ENCODE data around the gene ABR.
A peak's percentile ranks its signal among the peaks of the same experiment; 100 is the strongest.
"Not testable (repeated sequence)": the region's sequence is repeated elsewhere in the genome, so short reads cannot be mapped to it uniquely, and the experiment has no call there.

ABR gene

DNA sequence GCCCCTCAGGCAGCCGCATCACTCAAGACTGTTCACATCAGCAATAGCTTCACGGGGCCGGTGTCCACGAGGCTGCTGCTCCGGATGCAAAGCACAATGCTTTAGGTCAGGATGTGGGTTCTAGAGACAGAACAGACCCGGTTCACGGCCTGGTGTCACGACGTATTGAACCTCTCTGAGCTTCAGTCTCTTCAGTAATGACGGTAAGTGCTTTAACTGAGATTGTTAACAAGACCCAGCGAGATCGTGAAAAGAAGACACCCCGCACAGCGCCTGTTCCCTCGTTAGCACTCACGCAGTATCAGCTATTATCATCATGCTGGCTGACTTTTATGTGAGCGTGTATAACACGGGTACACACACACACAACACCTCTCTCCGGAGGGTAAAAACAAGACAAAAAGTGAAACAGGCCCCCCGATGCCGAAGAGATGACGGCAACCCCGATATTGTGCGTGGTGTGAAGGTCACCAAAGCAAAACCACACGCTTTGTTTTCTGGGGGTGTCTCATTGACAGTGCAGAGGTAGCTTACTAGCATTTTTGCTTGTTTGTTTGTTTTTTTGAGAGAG is 21.4 kb upstream of the ABR start:
- no peak for DNase-seq

GRCh38 chr17:1199271-1199743 is 19.5 kb upstream of the ABR start:
- DNase-seq: not testable (repeated sequence)

DNA sequence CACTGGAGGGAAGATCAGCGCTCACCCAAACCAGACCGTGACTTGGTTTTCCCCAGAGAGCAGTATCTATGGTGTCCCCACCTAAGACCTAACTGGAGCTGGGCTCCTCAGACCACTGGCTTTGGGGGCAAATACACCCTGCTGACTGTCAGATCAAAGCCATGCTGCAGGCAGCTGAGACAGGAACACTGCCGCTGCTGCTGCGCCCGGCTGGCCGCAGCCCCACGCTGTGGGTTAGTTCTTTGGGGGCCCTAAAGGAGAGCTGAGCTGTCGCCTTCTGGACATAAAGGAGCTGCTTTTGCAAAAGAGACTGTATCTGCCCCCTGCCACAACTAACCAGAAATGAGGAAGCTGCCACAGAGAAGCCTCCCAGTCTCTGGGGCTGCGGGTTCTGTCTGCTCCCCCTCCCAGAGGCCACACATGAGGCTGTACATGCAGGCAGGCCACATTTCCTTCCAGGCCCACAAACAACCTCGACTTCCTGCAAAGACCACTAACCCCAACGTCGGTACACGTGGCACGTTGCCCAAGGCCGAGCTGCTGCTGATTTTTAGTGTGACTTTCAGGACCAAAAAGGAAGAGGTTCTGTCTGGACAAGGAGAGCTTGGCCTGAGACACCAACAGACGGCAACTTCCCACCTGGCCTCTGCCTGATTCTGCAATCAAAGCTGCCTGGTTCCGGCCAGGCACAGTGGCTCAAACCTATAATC is 18.2 kb upstream of the ABR start:
- DNase-seq: no peak

GRCh38 chr17:1197379-1197778 is 17.6 kb upstream of the ABR start:
- DNase-seq: no peak

- DNase-seq: no peak
These were observed 17.2 kb upstream of the ABR start for GRCh38 chr17:1196946-1197345.

- DNase-seq: no peak
These were observed 13.3 kb upstream of the ABR start for GRCh38 chr17:1192911-1193699.

- no peak for DNase-seq
These were observed 11.1 kb upstream of the ABR start for GRCh38 chr17:1190751-1191331.

GRCh38 chr17:1188812-1189504 is 9.2 kb upstream of the ABR start:
- no peak for DNase-seq

DNA sequence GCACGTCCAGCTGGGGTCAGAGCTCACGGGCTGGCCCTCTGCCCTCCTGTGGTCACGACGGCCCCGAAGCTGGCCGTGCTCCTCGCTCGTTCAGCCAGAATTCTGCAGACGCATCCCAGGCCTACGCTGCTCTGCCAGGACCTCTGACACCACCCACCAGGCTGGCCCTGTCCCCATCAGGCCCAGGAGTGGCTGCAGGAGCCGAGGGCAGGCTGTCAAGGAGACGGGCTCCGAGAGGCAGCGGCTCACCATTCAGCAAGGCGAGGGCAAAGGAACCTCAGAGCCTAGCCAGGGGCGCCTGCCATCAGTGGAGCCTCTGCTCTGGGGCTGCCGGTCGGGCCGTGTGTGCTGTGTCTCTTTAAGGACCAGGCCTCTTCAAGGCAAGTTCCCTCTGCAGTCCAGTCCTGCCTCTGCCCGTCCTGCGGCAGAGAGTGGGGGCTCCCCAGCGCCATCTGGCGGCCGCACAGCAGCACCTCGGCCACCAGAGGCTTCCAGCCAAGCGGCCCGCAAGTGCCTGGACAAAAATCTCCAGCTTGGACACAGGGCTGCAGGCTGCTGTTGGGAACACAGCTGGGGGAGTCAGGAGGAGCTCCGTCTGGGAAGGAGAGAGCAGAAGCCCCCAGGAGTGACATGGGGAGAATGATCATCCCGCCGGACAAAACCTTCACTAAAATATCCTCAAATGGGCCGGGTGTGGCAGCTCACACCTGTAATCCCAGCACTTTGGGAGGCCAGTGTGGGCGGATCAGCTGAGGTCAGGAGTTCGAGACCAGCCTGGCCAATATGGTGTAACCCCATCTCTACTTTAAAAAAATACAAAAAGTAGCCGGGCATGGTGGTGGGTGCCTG is 7.4 kb upstream of the ABR start:
- peak in 1 of 2 experiments; percentile 67 for DNase-seq

- no peak for DNase-seq
These were observed 6.5 kb upstream of the ABR start for GRCh38 chr17:1186214-1186820.

GRCh38 chr17:1183171-1183873 is 3.5 kb upstream of the ABR start:
- DNase-seq: peak; percentile 43 to 51

DNA sequence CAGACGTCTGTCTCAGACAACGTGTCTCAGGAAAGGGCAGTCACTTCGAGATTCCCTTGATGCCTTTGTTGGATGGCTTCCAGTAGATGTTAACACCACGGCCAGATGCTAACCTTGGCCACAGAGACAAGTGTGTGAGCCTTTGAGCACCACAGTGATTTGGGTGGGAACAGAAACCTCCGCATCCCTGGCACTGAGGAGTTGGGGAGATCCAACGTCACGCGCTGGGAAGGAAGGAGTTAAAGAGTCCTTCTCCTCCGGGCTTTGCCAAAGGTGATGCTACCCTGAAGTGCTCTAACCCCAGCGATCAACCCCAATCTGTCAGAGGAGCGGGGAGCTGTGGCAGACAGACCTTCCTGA is 3.0 kb upstream of the ABR start:
- DNase-seq: peak; percentile 60 to 66

GRCh38 chr17:1181753-1182137 is 2.0 kb upstream of the ABR start:
- no peak for DNase-seq

DNA sequence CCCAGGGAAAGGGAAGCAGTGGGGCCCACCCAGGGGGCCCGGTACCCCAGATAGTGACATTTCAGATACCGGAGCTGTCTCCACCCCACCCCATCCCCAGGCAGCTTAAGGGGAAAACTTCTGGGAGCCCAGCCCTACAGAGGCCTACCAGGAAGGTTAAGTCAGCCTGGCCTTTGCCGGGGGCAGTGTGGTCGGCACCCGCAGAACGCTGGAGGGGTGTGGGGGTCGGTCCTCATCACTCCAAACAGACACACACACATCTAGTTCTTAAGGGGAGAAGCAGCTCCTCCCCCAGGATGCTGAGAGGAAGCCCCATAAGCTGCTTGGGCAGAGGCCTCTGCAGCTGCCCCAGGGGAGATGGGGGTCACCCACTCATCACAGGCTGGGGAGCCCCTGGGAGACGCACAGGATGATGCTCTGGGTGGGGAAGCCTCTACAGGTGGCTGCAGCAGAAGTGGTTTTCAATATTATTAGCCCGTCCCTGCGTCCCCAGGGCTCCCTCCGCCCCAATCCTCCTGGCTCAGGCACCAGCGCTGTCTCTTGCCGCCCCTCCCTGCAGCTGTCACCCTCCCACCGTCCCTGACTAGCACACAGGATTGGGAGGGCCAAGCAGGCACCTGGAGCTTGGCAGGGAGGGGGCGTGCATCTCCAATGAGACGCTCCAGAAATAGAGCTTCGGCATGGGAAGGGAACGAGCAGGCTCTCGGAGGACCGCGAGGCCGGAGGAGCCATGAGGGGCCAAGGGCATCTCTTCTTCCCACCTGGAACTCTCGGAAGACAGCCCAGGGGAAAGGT is 1.4 kb upstream of the ABR start:
- DNase-seq: peak; percentile 54 to 59

DNA sequence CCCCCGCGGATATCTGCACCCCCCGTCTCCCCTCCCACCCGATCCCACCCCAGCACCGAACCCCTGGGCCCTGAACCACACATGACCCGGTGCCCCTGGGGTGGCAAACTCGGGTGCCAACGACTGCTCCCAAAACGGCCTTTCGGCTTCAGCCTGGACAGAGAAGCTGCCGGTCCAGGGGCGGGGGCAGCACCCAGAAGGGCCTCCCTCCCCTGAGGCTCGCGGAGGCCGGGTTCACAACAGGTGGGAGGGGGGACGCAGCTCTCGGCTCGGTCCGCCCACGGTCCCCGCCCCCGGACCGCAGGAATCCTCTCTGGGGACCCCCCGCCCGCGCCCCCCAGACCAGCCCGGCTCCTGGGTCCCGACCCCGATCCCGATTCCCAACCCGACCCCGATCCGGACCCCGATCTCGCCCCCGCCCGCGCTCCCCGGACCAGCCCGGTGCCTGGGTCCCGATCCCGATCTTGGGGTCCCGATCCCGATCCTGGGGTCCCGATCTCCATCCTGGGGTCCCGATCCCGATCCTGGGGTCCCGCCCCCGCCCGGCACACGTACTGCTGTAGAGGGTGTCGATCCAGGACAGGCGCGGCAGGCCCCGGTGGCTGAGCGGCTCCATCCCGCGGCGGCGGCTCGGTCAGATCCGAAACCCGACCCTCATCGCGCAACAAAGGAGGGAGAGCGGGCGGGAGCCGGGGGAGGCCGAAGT is 516 bp downstream of the ABR start:
- peak in 1 of 2 experiments; percentile 18 for DNase-seq

GRCh38 chr17:1177016-1177700 is 2.6 kb downstream of the ABR start:
- DNase-seq: no peak

- DNase-seq: peak; percentile 43 to 67
These were observed 5.4 kb downstream of the ABR start for GRCh38 chr17:1174263-1174880.

Measured in NCI-H524 (cell line).